IMR-90 (cell line): ENCODE results near the gene HNRNPUL1.

ENCODE experiments used
- CEBPB ChIP-seq: IDR thresholded peaks from 2 replicates; pipeline ENCODE4 v1.6.1; 2012; ENCODE audit warnings: low read depth, low read length, improper control_type of control experiment
- FOS ChIP-seq: fragments of 150-350 bp; IDR thresholded peaks from 2 replicates; pipeline ENCODE4 v1.6.1; 2016; ENCODE audit warnings: low read depth, low read length
- MXI1 ChIP-seq: IDR thresholded peaks from 2 replicates; pipeline ENCODE4 v1.6.1; 2012; ENCODE audit warnings: low read depth, mild to moderate bottlenecking, low read length, moderate library complexity, borderline replicate concordance
- NFE2L2 ChIP-seq: fragments of 150-350 bp; IDR thresholded peaks from 2 replicates; pipeline ENCODE4 v1.6.1; 2016; ENCODE audit warnings: low read depth, mild to moderate bottlenecking, low read length
- POLR2A ChIP-seq: IDR thresholded peaks from 2 replicates; pipeline ENCODE4 v1.6.1; 2012; ENCODE audit warnings: mild to moderate bottlenecking, low read depth, low read length
- SMC3 ChIP-seq: fragments of 150-350 bp; IDR thresholded peaks from 2 replicates; pipeline ENCODE4 v1.6.1; 2016; ENCODE audit warnings: low read depth, mild to moderate bottlenecking, antibody characterized with exemption, low read length, moderate library complexity
- TF ChIP-seq, protein P1 (sequence below): conservative IDR thresholded peaks from 2 replicates; pipeline ENCODE4 v1.5.1; 2012; ENCODE audit warnings: mild to moderate bottlenecking, low read depth, low read length, improper control_type of control experiment

GRCh38 chr19:41356984-41357739 lies 93.0 kb downstream of the HNRNPUL1 start:
- TF ChIP-seq, protein P1, sequence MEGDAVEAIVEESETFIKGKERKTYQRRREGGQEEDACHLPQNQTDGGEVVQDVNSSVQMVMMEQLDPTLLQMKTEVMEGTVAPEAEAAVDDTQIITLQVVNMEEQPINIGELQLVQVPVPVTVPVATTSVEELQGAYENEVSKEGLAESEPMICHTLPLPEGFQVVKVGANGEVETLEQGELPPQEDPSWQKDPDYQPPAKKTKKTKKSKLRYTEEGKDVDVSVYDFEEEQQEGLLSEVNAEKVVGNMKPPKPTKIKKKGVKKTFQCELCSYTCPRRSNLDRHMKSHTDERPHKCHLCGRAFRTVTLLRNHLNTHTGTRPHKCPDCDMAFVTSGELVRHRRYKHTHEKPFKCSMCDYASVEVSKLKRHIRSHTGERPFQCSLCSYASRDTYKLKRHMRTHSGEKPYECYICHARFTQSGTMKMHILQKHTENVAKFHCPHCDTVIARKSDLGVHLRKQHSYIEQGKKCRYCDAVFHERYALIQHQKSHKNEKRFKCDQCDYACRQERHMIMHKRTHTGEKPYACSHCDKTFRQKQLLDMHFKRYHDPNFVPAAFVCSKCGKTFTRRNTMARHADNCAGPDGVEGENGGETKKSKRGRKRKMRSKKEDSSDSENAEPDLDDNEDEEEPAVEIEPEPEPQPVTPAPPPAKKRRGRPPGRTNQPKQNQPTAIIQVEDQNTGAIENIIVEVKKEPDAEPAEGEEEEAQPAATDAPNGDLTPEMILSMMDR, result no peak
- TF ChIP-seq CEBPB (no peak), POLR2A (no peak), SMC3 (no peak), NFE2L2 (no peak), MXI1 (no peak), FOS (no peak)
